Loucy (cell line): ENCODE measurements around the gene RTN3.

Source experiments
- CTCF ChIP-seq: fragments of 200-600 bp; sonication (generic); conservative IDR thresholded peaks from 2 replicates; pipeline ENCODE4 v1.5.1; 2014; ENCODE audit warnings: mild to moderate bottlenecking, antibody characterized with exemption, low read length
- EZH2phosphoT487 ChIP-seq: fragments of 200-600 bp; IDR thresholded peaks from 2 replicates; pipeline ENCODE4 v1.6.1; 2018; ENCODE audit warnings: antibody characterized with exemption, mild to moderate bottlenecking, moderate library complexity, borderline replicate concordance

GRCh38 chr11:63779039-63779438 is 97.7 kb downstream of the RTN3 start:
- TF ChIP-seq CTCF (no peak), EZH2phosphoT487 (no peak)
